NCI-H2107 (cell line): ENCODE results near the gene NFATC2.
"Not testable (repeated sequence)": the region's sequence is repeated elsewhere in the genome, so short reads cannot be mapped to it uniquely, and the experiment has no call there.

ENCODE experiments used
- DNase-seq: peaks from one replicate; lab custom pipeline; 2025; lab: John Stamatoyannopoulos, UW

Gene NFATC2

DNA sequence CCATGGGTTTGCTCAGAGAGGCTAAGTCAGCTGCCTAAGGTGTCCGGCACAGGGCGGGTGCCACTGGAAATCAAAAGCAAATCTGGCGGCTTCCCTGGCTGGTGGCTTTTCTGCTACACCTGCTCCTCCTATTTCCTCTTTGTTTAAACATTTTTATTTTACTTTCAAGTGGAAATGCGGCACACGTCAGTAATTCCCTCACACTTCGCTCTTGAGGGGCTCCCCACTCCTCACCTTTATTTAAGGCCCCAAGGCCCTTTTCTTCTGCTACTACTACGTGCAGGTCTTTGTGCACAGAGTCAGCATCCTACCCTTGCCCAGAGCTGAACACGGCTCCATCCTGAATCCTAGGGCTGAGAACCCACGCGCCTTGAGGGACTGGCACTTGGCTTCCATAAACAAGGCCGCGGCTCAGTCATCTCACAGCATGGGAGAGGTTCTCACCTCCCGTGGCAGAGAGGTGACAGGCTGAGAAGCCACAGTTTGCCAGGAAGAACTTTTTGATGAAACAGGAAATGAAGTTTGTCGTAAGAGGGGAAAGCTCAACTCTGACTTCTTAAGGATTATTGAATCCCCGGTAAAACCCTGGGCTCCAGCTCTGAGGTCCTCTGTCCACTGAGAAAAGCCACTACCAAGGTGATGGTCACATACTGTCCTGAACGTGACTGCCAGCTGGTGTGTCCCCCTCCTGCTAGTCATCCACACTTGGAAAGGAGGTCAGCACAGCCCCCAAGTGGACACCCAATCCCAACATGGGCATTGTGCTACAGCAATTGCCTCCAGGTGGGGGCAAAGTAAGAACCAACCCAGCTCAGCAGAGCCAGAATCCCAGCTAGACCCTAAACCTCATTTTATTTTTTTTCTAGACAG lies 48.0 kb downstream of the NFATC2 start:
- no peak for DNase-seq

DNA sequence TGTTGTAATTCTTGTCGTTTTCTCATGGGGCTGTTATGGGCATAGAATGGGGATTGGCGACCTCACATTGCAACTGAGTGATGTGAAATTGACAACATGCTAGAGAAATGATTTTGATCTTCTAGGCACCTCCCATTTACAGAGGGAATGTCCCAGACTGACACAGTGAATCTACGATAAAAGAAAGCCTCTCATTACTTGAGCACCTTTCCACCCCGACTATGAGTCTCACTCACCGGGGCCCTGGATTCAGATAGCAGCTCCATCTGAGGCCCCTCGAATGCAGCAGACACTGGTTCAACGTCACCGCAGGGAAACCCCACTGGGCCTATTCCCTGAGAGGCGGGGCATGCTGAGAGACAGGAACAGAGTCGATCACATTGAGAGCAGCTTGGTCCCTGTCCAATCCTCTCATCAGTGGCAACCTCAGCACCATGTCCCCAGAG lies 49.1 kb downstream of the NFATC2 start:
- DNase-seq = no peak

DNA sequence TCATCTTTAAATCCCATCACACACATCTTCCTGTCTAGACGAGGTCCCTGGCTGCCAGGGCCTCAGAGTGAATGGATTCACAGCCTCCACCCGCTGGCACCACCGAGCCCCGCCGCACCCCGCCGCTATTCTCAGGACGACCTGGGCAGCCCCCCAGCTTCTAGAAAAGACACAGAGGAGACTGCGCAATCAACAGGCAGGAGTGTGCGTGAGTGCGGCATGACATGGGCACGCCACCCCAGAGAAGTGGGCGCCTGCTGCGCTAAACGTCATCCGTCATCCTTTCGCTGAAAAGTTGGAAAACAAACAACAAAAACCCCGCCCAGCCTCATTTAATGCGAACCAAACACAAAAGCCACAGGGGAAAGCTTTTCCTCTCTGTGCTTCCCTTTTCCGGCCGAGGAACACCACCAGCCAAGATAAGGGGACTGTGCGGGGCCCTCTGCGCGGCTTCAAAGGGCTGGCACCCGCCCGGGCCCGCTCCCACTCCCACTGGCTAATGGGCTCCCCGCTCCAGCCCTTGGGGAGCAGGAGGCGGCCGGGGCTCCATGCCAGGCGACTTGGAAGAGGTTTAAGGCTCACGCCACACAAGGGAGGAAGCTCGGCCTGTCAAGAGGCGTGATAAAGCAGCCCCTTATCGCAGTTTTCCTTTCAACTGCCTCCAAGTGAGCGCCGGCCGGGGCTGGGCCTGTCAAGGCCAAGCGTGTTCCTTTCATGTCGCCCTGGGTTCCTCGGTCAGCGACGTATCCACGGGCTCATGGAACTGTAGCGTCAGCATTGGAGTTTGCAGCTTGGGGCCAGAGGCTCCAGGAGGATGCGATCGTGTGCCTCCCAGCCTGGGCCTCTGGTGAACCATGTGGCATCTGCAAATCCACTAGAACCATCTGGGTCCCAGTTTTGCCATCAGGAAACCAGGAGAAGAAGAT lies 50.1 kb downstream of the NFATC2 start:
- DNase-seq = no peak

DNA sequence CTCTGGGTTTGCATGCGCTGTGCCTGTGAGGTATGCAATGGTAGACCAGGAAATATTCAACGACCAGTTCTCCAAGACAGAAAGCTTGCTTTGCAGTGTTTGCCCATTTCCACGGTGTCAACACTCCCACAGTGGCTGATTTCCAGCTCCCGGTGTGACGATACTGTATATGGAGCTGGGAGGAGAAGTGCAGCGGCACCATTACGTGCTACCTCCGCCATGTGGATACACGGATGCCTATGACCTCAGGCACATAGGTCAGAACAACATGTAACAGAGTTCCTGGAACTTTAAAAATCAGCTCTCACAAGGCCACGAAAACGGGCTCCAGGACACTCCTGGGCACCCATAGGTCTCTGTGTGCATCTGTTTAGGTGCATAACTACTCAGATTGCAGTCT lies 51.1 kb downstream of the NFATC2 start:
- DNase-seq = no peak

DNA sequence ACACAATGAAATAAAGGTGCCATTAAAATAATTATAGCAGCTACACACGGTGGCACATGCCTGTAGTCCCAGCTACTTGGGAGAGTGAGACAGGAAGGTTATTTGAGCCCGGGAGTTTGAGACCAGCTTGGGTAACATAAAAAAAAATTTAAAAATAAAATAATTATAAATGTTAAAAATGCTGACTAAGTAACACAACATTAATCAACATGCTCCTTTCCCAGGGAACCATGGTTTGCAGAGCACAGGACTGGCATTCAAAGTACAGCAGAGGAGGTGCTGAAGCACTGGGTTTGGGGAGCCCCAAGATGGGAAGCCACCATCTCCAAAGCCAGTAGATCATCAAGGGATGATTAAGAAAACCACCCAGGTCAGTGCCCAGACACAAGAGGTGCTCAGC lies 51.9 kb downstream of the NFATC2 start:
- no peak for DNase-seq

DNA sequence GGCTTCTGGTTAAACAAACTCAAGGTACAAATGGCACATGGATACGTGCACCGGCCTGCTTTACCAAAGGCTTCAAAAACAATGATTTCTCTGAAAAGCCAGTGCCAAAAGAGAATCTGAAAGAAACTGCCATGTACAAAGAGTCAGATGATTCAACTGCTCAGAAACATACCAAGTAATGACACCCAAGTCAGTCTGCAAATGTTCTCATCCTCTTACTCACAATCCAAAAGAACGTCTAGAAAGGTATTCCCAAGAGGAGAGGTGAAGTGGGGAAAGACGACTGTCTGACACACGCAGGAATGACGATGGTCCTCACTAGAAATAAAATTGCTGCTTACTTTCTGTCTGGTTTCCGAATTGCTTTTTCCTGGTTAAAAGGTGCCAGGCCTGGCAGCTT lies 52.9 kb downstream of the NFATC2 start:
- no peak for DNase-seq

DNA sequence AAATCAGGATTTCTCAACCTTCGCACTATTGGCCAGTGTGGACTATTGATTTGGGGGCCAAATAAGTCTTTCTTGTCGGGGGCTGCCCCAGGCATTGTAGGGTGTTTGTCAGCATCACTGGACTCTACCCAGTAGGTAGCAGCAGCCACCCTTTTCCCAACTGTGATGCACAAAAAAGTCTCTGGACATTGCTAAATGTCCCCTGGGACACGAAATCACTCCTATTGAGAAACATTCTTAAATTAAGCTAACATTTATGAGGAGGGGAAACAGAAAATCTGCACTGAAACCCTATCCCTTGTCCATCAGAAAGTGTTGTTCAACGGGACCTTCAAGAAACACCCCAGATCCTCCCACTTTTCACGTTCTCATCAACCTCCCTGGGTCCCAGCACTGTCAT lies 54.2 kb downstream of the NFATC2 start:
- DNase-seq = no peak

DNA sequence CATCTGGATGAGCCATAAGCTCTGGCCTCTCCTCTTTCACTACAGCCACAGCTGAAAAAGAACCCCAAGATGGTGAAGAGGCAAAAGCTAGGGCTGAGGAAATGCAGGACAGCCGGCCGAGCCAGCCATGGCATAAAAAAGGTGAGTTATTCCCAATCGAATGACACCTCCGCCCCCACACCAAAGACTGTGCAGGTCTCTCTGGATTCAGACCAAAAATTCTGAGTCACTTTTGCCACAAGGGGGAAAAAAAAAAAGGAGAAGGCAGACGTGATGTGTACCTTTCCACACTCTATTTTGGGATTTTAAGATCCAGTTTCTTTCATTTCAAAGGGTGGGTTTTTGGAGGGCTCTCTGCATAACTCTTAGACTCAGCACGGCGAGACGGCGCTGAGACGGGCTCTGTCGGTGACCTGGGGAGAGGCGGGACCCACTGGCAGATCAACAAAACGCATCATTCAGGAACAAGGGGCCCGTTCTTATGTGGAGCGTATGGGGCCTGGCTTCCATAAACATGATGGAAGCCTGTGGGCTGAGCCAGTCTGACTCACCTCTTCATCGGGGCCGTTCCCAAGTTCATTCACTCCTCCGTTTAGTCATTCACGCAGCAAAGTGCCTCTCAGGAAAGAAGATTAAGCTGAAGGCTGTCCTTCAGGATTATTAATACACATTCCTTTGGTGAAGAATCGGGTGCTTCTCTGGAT lies 54.8 kb downstream of the NFATC2 start:
- no peak for DNase-seq

DNA sequence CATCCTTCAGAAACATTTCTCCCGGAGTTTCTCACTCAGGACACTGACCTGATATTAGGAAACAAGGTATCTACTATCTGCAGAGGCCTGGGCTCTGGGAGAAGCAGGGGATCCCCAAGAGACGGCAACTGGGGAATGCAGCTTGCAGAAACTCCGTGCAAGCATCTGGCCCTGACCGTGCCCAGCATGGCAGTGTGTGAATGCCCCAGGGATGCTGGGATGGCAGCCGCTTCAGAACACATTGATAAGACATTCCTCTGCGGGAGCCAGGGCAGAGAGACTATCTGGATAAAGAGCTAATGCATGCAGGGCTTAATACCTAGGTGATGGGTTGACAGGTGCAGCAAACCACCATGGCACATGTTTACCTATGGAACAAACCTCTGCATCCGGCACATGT lies 55.4 kb downstream of the NFATC2 start:
- DNase-seq = no peak

DNA sequence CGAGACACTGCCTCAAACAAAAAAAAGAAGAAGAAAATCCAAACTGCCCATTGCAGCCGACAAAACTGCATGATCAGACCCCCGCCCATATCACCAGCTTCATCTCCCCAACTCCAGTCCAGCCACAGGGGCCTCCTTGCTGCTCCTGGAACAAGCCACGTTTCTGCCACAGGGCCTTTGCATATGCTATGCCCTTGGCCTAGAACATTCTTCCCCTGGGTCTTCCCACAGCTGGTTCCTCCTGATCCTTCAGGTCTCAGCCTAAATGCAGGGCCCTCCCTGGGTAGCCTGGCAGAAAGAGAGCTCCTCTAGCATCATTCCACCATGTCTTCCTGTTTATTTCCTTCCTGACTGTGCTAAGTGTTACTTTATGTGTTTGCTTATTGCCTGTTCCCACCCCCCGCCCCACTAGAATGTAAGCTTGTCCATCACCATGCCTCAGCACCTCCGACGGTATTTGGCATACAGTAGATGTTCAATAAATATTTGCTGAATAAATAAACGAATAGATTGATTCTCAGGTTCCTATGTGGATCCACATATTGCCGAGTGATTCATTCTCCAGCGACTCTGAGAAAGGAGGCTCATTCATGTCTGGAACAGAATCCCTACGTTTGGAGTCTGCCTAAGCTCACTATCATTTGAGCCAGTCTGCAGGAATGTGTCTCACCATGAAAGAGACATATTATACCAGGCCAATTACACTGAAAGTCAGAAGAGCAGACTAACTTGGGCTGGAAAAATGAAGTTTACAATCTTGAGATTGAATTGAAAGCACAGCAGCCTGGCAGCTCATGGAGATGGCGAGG lies 56.1 kb downstream of the NFATC2 start:
- no peak for DNase-seq

DNA sequence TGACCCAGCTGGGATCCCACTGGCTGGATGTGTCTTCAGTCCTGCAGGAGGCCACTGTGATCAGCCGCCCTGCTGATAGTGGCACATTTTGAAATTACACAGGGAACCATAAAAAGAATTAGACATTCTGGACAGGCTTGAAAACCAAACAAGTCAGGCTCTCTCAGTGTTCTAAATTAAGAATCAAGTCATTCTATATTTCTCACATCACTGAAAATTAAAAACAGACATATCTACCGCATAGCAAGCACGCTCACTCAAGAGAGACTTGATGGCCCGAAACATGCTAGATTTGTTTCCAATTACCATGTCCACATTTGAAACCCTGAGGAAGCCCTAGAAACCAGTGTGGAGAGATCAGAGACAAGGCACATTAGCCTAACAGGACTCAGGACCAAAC lies 57.7 kb downstream of the NFATC2 start:
- no peak for DNase-seq

DNA sequence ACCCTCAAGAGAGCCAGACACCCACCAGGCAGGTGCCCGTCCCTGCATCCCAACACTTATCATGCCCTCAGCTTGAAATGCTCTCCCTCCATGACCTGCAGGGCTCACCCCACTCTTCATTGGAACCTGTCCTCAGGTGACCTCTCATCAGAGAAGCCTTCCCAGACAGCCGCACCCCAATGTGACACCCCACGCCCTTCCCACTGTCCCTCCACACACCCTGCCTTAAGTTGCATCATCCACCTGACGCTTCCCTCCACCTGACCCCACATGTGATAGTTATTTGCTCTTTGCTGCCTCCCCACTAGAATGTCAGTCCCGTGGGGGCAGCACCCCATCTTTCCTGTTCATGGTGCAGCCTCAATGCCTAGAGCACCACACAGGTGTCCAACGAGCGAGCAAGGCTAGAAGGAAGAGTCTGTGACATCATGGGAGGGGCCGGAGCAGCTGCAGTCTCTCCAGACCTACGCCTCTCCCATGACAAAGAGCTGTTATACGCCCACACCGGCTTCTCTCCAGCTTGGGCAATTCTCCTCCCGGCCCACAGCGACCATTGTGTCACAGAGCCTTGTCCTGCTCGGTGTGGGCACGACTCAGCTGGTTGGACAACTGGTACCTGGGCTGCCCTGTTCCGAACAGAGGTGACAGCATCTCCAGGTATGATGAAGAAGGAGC lies 58.2 kb downstream of the NFATC2 start:
- DNase-seq = no peak

DNA sequence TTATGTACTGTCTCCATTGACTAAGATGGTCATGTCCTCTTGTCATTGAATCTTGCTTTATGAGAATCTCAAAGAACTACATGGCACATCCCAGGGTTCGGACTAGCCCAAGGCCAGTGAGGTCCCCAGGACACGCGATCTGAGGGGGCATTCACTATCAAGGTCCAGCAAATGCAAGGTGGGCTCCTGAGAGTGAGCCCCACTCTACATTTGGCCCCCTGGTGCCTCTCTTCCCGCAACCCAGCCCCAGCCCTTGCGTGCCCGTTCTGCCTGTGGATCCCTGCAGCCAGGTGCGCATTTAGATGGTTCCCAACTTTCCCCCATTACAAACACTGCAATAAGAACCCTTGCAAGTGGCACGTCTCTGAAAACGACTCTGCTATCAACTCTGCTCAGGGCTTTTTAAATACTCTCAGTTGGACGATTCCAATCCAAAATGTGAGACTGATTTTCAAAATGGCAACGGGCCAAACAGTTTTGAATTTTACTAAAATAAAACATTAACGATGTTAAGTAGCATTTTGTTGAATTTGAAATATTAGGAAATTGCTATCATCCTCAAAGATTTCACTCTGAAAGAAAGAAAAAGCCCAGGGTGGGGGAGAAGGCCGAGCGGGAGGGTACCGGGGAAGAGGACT lies 59.6 kb downstream of the NFATC2 start:
- DNase-seq = no peak

DNA sequence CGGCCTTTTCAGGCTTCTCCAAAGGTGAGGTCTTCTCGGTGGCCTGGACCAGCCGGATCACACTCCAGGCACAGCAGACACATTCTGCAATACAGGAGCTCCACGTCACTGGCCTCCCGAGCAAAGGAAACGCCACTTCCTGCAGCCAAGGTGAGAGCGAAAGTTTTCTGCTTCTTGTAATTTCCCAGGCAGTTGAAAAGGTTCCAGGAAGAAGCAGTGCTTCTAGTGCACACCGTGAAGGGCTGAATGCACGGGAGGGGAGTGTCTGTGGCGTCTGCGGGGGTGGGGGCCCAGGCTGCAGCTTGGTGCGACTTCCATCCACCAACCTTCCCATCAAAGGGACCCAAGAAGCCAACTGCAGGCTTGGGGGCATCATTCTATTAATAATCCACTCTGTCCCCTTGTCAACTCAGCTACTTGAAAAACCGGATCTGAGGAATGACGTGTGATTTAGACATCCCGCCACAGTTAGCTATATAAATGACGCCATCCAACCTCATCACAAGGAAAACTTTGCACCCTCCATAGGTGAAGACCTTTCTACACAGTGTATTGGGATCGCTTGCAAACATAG lies 61.1 kb downstream of the NFATC2 start:
- DNase-seq = no peak

DNA sequence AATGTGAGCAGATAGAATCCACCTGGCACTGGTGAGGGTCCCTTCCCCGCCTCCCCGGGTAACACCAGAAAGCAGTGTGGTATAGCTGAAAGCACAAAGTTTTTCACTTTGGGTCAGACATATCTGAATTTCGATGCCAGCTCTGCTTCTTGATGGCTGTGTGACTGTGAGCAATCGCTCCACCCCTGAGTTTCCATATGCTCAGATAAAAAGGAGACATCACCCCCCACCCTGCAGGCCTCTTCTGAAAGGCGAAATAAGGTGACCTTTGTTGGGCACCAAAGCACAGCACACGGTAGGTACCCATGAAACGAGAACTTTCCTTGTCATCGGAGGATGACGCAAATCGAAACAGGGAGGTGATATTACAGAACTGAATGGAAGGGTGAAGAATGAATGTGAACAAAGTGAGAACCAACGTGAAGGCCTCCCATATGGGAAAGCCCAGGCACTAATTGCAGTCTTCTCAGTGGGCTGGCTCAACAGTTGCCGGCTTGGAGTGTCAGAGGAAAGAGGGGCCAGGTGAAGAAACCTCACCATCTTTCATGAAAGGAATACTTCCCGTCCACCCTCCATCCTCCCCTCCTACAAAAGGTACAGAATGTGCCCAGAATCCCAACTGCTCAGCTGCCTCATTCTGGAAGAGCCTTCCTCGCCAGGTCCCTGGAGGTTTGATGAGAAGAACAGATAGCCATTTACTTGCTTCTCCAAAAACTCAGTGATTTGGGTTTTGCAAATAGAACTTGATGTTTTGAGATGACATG lies 61.8 kb downstream of the NFATC2 start:
- DNase-seq = no peak

DNA sequence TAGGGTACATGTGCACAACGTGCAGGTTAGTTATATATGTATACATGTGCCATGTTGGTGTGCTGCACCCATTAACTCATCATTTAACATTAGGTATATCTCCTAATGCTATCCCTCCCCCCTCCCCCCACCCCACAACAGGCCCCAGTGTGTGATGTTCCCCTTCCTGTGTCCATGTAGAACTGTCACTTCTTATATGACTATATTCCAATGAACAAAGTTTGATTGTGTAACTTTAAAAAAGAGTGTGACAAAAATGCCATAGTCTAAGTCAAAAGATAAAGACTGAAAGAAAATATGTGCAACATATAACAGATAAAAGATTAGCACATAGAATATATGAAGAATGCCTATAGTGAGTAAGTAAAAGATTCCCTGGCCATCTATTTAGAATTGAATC lies 66.4 kb downstream of the NFATC2 start:
- not testable (repeated sequence) for DNase-seq

DNA sequence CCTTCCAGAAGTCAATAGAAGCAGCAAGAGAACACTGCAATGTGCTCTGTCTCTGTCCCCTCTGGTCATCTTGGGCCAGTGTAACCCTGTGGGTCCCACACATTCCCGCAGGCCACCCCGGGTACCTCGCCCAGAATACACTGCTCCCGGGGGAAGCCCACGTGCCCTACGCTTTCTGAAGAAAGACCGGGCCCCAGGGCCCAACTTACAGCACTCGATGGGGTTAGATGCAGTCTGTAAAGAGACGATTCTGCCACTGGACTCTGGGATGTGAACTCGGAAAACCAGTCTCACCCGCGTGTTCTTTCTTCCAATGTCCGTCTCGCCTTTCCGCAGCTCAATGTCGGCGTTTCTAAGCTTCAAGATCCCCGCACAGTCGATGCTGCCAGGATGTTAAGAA lies 68.7 kb downstream of the NFATC2 start:
- DNase-seq = no peak

DNA sequence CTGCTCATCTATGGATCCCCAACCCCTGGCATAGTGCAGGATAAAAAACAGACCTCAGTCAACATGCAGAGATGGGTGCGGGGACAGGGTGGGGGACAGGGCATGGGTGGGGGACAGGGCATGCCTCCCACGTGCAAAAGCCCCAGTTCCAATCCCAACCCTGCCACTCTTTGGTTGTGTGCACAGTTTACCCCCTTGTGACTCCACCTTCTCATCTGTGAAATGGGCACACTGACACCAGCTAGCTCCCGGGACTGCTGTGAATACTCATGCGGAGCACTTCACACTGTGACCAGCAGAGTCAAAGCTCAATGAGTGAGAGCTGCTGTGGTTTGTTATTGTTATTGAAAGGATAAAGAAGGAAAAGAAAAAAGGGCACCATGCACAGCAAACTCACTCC lies 69.3 kb downstream of the NFATC2 start:
- no peak for DNase-seq

DNA sequence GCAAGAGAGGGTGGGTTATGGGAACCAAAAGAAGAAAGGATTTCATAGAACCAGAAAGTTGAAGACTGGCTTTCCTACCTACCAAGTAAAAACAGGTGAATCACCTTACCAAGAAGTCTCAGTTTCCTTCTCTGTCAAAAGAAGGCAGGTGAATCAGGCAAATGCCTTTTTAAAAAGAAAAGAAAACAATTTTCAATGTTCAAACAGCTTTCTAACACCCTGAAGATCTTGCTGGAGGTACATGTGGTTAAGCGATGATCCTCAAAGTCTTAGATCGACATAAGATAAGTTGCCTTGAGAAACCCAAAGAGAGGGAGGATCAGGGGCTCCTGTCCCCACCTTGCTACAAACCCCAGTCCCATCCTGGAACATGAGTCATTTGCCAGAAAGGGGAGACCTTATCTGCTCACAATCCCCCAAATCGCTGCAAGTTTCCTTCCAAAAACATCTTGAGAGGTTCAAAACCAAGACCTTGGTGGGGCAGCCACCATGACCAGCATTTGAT lies 71.6 kb downstream of the NFATC2 start:
- no peak for DNase-seq
